Brain pericyte (primary cell): ENCODE data around the gene ADM5.

Experiments used
- DNase-seq: peaks from one replicate; pipeline ENCODE4 v3.0.0-alpha.2; 2012; ENCODE audit warnings: low read depth, low spot score

Gene ADM5

DNA sequence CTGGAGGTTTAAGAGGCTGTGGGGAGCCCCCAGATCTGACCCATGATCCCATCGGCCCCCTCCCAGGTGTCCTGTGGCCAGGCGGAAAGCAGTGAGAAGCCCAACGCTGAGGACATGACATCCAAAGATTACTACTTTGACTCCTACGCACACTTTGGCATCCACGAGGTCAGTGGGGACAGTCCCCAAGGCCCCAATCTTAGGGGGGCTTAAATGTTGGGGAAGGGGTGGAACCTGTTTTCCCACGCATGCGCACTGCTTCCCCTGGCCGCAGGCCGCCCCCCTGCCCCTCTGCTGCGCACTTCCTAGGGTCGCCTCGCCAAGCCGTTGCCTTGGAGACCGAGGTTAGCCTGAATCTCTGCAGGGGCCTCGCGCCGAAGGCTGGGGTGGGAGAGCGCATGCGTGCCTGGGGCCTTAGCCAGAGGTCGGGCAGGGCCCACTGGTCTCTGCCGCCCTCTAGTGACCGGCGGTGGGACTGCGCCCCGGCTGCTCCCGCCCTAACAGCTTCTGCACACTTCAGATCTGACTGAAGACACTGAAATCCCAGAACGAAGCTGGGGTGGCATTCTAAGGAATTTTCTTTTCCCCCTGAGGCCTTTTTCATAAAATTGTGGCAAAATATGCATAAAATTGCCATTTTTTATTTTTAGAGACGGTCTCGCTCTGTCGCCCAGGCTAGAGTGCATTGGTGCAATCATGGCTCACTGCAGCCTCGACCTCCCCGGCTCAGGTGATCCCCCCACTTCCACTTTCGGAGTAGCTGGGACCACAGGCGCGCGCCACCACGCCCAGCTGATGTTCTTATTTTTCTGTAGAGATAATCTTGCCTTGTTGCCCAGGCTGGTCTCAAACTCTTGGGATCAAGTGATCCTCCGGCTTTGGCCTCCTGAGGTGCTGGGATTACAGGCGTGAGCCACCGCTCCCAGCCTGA is 8.7 kb upstream of the ADM5 start:
- peak; percentile 77 for DNase-seq

DNA sequence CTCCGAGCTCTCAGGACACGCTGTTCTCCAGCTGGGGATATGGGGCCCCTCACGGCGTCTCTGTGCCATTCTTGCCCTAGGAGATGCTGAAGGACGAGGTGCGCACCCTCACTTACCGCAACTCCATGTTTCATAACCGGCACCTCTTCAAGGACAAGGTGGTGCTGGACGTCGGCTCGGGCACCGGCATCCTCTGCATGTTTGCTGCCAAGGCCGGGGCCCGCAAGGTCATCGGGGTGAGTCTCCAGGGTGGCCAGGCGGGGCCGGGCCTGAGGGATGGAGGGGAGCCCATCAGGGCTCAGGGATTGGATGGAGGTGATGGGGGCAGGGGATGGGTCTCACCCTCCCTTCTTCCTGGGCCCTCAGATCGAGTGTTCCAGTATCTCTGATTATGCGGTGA is 7.6 kb upstream of the ADM5 start:
- no peak for DNase-seq

- no peak for DNase-seq
Observed at GRCh38 chr19:49682274-49682673, 7.1 kb upstream of the ADM5 start.

DNA sequence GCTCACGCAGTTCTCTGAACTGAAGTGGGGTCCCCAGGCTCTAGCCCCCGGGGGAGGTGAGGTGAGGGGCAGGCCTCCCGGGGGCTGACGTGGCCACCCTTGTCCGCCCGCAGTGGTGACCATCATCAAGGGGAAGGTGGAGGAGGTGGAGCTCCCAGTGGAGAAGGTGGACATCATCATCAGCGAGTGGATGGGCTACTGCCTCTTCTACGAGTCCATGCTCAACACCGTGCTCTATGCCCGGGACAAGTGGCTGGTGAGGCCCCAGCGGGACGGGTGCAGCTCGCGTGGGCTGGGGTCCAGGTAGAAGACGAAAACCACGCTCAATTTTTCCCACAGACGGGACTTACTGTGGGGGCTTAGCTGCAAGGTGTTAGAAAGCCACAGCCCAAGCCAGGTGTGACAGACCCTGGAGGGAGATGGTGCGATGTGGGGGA is 5.6 kb upstream of the ADM5 start:
- no peak for DNase-seq

- no peak for DNase-seq
Observed at GRCh38 chr19:49684251-49684982, 5.0 kb upstream of the ADM5 start.

DNA sequence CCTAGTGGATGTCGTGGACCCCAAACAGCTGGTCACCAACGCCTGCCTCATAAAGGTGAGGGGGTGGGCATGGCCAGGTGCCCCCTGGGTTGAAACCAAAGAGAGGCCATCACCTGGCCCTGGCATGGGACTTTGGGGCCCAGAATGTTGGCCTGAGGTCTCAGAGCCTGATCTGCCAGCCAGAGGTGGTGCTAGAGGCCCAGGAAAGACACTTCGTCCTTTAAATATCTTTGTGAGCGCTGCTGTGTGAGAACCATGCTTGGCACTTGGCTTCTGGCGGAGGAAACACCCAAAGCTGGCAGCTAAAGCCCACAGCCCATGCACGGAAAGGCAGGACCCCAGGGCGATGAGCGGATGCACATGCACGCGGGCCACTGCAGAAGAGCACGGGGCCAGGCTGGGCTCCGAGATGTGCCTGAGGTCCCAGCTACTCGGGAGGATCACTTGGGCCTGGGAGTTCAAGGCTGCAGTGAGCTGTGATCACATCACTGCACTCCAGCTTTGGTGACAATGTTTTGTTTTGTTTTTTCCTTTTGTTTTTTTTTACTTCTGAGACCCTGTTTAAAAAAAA is 4.3 kb upstream of the ADM5 start:
- no peak for DNase-seq

GRCh38 chr19:49685845-49686332 is 3.5 kb upstream of the ADM5 start:
- no peak for DNase-seq

GRCh38 chr19:49686503-49687088 is 2.8 kb upstream of the ADM5 start:
- DNase-seq: no peak

GRCh38 chr19:49687150-49687549 is 2.2 kb upstream of the ADM5 start:
- DNase-seq: no peak

GRCh38 chr19:49687566-49688316 is 1.7 kb upstream of the ADM5 start:
- no peak for DNase-seq

DNA sequence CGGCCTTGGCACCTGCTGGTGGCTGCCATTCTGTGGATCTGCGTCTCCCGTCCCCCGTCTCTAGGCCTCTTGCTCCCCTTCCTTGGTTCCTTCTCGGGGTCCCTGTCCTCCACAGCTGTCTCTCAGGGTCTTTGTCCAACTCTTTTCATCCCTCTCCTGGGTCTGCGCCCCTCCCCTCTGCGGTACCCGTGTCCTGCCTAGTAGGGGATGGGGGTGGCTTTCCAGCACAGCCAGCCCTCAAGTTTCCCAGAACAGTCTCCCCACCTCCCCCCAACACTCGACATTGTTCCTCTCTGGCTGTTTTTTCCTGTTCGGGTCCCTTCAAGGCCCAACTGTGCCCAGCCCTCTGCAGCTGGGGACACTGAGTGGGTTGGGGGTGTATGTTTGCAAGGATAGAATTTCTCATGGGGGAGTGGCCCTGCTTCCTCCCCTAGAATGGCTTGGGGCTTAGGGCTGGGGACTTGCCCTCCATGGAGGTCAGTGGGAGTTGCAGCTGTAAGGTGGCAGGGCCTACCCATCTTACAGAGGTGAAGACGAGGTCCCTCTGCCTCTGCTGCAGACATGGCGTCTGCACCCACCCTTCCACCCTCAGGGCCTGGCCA is 762 bp upstream of the ADM5 start:
- DNase-seq: no peak

- no peak for DNase-seq
Observed at GRCh38 chr19:49690079-49690655, 773 bp downstream of the ADM5 start.

- no peak for DNase-seq
Observed at GRCh38 chr19:49690656-49691242, 1.4 kb downstream of the ADM5 start, which contains the start of gene CPT1C. TSS of gene CPT1C (plus strand) at chr19:49691116. CDS start at chr19:49692253, 1,137 bp downstream.

GRCh38 chr19:49691243-49692146 is 2.1 kb downstream of the ADM5 start:
- DNase-seq: no peak

DNA sequence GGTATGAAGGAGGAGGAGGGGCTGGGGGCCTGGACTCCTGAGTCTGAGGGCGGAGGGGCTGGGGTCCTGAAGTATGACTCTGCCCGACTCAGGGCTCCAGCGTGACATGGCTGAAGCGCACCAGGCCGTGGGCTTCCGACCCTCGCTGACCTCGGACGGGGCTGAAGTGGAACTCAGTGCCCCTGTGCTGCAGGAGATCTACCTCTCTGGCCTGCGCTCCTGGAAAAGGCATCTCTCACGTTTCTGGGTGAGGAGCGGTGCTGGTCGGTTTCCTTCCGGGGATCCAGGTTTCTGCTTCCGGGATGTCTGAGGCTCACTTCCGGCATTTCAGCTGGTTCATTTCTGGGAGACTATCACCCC is 2.7 kb downstream of the ADM5 start:
- DNase-seq: no peak

DNA sequence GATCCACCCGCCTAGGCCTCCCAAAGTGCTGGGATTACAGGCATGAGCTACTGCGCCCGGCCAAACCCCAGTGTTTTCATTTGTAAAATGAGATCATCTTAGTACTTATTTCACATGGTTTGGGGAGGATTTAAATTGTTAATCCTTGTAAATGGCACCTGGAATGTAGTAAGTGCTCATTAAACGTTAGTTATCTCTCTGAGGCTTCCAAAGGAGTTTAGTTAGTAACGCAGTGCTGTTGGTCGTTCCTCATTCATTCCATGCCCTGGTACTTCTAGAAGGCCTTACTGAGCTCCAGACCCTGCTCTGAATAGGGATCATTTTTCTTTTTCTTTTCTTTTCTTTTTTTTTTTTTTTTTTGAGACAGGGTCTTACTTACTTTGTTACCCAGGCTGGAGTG is 6.7 kb downstream of the ADM5 start:
- no peak for DNase-seq

GRCh38 chr19:49696865-49697264 is 7.5 kb downstream of the ADM5 start:
- no peak for DNase-seq

DNA sequence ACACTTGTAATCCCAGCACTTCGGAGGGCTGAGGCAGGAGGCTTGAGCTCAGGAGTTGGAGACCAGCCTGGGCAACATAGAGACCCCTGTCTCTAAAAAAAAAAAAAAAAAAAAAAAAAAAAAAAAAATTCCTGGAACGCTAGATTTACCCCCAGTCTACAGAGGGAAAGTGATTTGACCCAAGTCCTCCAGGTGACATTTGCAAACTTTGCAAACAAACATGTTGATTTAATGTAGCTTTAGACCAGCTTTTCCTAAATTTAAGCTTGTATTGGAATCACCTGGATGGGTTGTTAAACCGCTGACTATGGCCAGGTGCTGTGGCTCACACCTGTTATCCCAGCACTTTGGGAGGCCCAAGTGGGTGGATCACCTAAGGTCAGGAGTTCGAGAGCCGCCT is 10.0 kb downstream of the ADM5 start:
- DNase-seq: no peak

- DNase-seq: no peak
Observed at GRCh38 chr19:49700563-49700962, 11.2 kb downstream of the ADM5 start.
